Measurements from ENCODE around the gene CCDC154.

Gene CCDC154

GRCh38 chr16:1431497-1432270, 12.7 kb downstream of the CCDC154 start:
- H3K27ac ChIP-seq, result no peak overlapping the region
- H3K9me3 ChIP-seq, result no peaks in the 10 kb centered on the region
- H3K4me3 ChIP-seq (ENCODE audit: low read depth in 1 of 2, low read length in 1 of 2), result no peak overlapping the region
- H3K27me3 ChIP-seq, result peaks cover 68% of the 10 kb centered on the region
- peaks cover 0 to 3% of the 10 kb centered on the region in 2 experiments for H3K4me1 ChIP-seq (ENCODE audit: control insufficient read depth in 1 of 2, insufficient read depth in 1 of 2, low read depth in 1 of 2, low read length in 1 of 2)
- no peaks in the 10 kb centered on the region for H3K36me3 ChIP-seq
- TF ChIP-seq CTCF (IDR thresholded peaks at IDR 0.05), result no peak

DNA sequence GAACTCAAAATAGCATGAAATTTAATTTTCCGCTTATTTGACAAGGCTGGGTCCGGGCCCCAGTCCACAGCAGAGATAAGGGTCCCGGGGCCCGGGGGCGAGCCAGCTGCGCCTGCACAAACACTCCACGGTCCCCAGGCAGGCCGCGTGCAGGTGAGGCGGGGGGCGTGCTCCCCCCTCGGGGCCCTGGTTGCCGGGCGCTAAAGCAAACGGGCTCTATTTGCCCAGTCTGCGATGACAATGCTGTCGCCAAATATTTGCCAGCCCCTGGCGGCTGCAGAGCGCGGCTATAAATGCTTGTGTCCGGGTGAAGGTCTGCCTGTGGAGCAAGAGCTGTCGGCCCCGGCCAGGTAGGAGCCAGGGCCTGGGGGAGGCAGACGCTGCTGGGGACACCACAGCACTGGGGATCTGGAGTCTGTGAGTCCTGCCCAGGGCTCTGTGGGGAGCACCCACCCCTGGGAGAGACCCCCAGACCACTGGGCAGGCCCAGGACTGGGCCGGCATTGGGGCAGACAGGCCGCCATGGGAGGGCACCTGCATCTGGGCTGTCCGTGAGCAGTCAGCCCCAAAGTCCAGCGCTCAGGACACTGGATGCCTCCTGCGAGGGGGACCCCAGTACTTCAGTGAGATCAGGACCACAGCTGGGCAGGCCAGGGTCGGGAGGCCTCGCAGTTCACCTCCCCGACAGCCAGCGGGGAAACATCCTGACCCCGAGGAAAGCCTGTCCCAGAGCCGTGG, 13.4 kb downstream of the CCDC154 start, which contains the start of gene PERCC1:
TSS of gene PERCC1 (plus strand) at position 320 of the 738 bp plus-strand sequence. CDS start 1,516 bp downstream, outside the sequence.
- Histone ChIP-seq H3K27ac (no peak within 1 kb of the TSS), H3K36me3 (no peaks in the 10 kb centered on the region), H3K9me3 (no peaks in the 10 kb centered on the region), H3K4me1 (ENCODE audit: control insufficient read depth in 1 of 2, insufficient read depth in 1 of 2, low read depth in 1 of 2, low read length in 1 of 2) (peaks cover 0 to 3% of the 10 kb centered on the region in 2 experiments), H3K27me3 (peaks cover 68% of the 10 kb centered on the region), H3K4me3 (ENCODE audit: low read depth in 1 of 2, low read length in 1 of 2) (no peak within 1 kb of the TSS)
- TF ChIP-seq CTCF (IDR thresholded peaks at IDR 0.05), result no peak

GRCh38 chr16:1430214-1430758, 14.1 kb downstream of the CCDC154 start:
- Histone ChIP-seq H3K9me3 (no peaks in the 10 kb centered on the region), H3K27ac (no peak overlapping the region), H3K4me1 (ENCODE audit: control insufficient read depth in 1 of 2, insufficient read depth in 1 of 2, low read depth in 1 of 2, low read length in 1 of 2) (peaks cover 0 to 3% of the 10 kb centered on the region in 2 experiments), H3K4me3 (ENCODE audit: low read depth in 1 of 2, low read length in 1 of 2) (no peak overlapping the region), H3K36me3 (no peaks in the 10 kb centered on the region), H3K27me3 (peaks cover 68% of the 10 kb centered on the region)
- TF ChIP-seq CTCF (IDR thresholded peaks at IDR 0.05), result no peak

- peaks cover 0 to 3% of the 10 kb centered on the region in 2 experiments for H3K4me1 ChIP-seq (ENCODE audit: control insufficient read depth in 1 of 2, insufficient read depth in 1 of 2, low read depth in 1 of 2, low read length in 1 of 2)
- H3K4me3 ChIP-seq (ENCODE audit: low read depth in 1 of 2, low read length in 1 of 2), result no peak overlapping the region
- H3K27me3 ChIP-seq, result peaks cover 68% of the 10 kb centered on the region
- no peak for TF ChIP-seq CTCF (IDR thresholded peaks at IDR 0.05)
- H3K36me3 ChIP-seq, result no peaks in the 10 kb centered on the region
- no peaks in the 10 kb centered on the region for H3K9me3 ChIP-seq
- H3K27ac ChIP-seq, result no peak overlapping the region
Observed at GRCh38 chr16:1429631-1430030, 14.7 kb downstream of the CCDC154 start.

- H3K4me3 ChIP-seq (ENCODE audit: low read depth in 1 of 2, low read length in 1 of 2), result no peak overlapping the region
- H3K4me1 ChIP-seq (ENCODE audit: control insufficient read depth in 1 of 2, insufficient read depth in 1 of 2, low read depth in 1 of 2, low read length in 1 of 2), result peaks cover 0 to 3% of the 10 kb centered on the region in 2 experiments
- H3K27me3 ChIP-seq, result peaks cover 63% of the 10 kb centered on the region
- H3K27ac ChIP-seq, result no peak overlapping the region
- TF ChIP-seq CTCF (IDR thresholded peaks at IDR 0.05), result no peak
- no peaks in the 10 kb centered on the region for H3K9me3 ChIP-seq
- no peaks in the 10 kb centered on the region for H3K36me3 ChIP-seq
Observed at GRCh38 chr16:1429012-1429411, 15.3 kb downstream of the CCDC154 start.

Data from neutrophil (primary cell).